HUES64 (cell line): ENCODE results near the gene SFMBT2.

Source experiments
- H3K27ac ChIP-seq: 2 replicates; pipeline ENCODE4 v1.7.0; 2013; ENCODE audit warnings: low read depth, low read length, inconsistent platforms
- H3K27me3 ChIP-seq: 2 replicates; pipeline ENCODE4 v1.6.1; 2013; ENCODE audit warnings: mild to moderate bottlenecking, low read length; ENCODE audit not compliant: insufficient read depth
- H3K36me3 ChIP-seq: 2 replicates; pipeline ENCODE4 v1.6.1; 2013; ENCODE audit warnings: mild to moderate bottlenecking, low read length; ENCODE audit not compliant: insufficient read depth
- H3K4me1 ChIP-seq: 2 replicates; pipeline ENCODE4 v1.6.1; 2013; ENCODE audit warnings: mild to moderate bottlenecking, low read length, moderate library complexity; ENCODE audit not compliant: insufficient read depth
- H3K4me3 ChIP-seq: 2 replicates; pipeline ENCODE4 v1.5.1; 2013; ENCODE audit warnings: mild to moderate bottlenecking, low read length, moderate library complexity
- H3K9ac ChIP-seq: 2 replicates; pipeline ENCODE4 v1.6.1; 2013; ENCODE audit warnings: mild to moderate bottlenecking, low read depth, low read length
- H3K9me3 ChIP-seq: 2 replicates; pipeline ENCODE4 v1.6.1; 2013; ENCODE audit warnings: low read depth, low read length; ENCODE audit not compliant: insufficient read depth
- WGBS: fragments of 150-250, 120-280 bp; methylation state at CpG from one replicate; pipeline ENCODE4 v1.1.7; 2013; ENCODE audit warnings: missing lambda C conversion rate; 5-methylcytosine and 5-hydroxymethylcytosine counted together

Gene SFMBT2

DNA sequence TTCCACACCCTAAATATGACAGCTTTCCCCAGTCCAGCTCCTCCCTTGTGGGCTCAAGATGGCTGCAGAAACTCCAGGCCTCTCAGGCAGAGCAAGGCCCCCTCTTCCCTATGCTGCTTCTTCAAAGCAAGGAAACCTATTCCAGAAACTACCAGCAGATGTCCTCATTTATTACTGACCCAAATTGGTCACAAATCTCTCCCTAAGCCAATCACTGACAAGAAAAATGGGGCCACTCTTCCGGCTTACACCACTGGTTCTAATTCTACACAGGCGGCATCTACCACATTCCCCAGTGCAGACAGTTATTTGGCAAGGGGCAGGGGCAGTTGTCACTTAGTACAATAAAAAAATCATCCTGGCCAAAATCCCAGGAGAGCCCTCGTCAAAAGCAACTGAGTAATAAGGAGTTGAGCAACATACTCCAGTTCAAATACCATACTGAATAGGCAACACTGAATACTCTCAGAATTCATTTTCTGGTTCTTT lies 150.4 kb downstream of the SFMBT2 start:
- no peaks in the 10 kb centered on the region for H3K9me3 ChIP-seq
- H3K4me3 ChIP-seq = no peak overlapping the region
- 74% methylated on average over 3 of the region's 3 CpGs for WGBS
- H3K36me3 ChIP-seq = no peaks in the 10 kb centered on the region
- H3K4me1 ChIP-seq = no peaks in the 10 kb centered on the region
- H3K27ac ChIP-seq = no peak overlapping the region
- no peak overlapping the region for H3K9ac ChIP-seq
- no peaks in the 10 kb centered on the region for H3K27me3 ChIP-seq

GRCh38 chr10:7258948-7259523 lies 151.8 kb downstream of the SFMBT2 start:
- H3K36me3 ChIP-seq = no peaks in the 10 kb centered on the region
- no peaks in the 10 kb centered on the region for H3K9me3 ChIP-seq
- 82% methylated on average over 7 of the region's 8 CpGs for WGBS
- H3K4me3 ChIP-seq = no peak overlapping the region
- no peak overlapping the region for H3K9ac ChIP-seq
- no peak overlapping the region for H3K27ac ChIP-seq
- no peaks in the 10 kb centered on the region for H3K4me1 ChIP-seq
- no peaks in the 10 kb centered on the region for H3K27me3 ChIP-seq

- Histone ChIP-seq H3K9me3 (no peaks in the 10 kb centered on the region), H3K4me3 (no peak overlapping the region), H3K27me3 (no peaks in the 10 kb centered on the region), H3K9ac (no peak overlapping the region), H3K27ac (no peak overlapping the region), H3K36me3 (no peaks in the 10 kb centered on the region), H3K4me1 (no peaks in the 10 kb centered on the region)
- 94% methylated on average over 2 of the region's 2 CpGs for WGBS
Measured at GRCh38 chr10:7255517-7255916, 155.3 kb downstream of the SFMBT2 start.

GRCh38 chr10:7251696-7252465 lies 159.0 kb downstream of the SFMBT2 start:
- Histone ChIP-seq H3K27ac (no peak overlapping the region), H3K36me3 (0 out of 2 replicates have a peak, but pooled peaks cover 5% of the 10 kb centered on the region), H3K27me3 (no peaks in the 10 kb centered on the region), H3K9me3 (no peaks in the 10 kb centered on the region), H3K9ac (no peak overlapping the region), H3K4me1 (no peaks in the 10 kb centered on the region), H3K4me3 (no peak overlapping the region)
- WGBS = 93% methylated on average over 11 of the region's 12 CpGs

DNA sequence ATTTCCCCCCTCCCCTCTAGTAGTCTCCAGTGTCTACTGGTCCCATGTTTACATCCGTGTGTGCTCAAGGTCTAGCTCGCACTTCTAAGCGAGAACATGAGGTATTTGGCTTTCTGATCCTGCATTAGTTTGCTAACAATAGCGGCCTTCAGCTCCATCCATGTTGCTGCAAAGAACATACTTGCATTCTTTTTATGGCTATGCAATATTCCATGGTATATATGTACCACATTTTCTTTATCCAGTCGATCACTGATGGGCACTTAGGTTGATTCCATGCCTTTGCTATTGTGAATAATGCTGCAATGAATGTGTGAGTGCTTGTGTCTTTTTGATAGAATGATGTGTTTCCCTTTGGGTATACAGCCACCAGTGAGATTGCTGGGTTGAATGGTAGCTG lies 160.6 kb downstream of the SFMBT2 start:
- WGBS = 93% methylated on average over 5 of the region's 5 CpGs
- H3K27ac ChIP-seq = no peak overlapping the region
- H3K9ac ChIP-seq = no peak overlapping the region

DNA sequence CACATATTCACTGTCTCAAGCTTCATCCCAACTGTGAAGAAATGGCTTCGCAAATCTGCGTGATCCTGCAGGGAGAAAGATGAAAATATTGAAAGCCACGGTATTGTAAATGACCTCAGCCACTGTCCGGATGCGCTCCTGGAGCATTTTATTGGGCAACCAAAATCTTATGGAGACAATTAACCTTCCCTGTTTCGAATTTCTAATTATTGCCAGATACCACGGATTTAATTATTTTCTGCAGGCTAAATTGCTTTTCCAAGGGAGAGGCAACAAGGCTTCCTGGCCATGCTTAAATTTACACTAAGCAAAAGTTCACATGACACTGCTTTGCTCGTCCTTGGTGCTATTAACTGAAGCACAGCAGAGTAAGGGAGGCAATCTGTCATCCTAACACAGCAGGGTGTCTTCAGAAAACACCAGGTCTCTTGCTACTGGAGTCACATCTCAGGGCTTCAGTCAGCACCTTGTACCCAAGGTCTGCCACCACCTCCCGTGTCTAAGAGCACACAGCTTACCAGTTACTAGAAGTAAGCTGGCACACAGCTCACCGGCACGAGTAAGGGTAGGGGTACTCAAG lies 162.2 kb downstream of the SFMBT2 start:
- Histone ChIP-seq H3K9ac (no peak overlapping the region), H3K36me3 (0 out of 2 replicates have a peak, but pooled peaks cover 5% of the 10 kb centered on the region), H3K4me1 (no peaks in the 10 kb centered on the region), H3K9me3 (no peaks in the 10 kb centered on the region), H3K4me3 (no peak overlapping the region), H3K27ac (no peak overlapping the region), H3K27me3 (no peaks in the 10 kb centered on the region)
- 90% methylated on average over 11 of the region's 11 CpGs for WGBS

More for the DNA sequence above, 160.6 kb downstream of the SFMBT2 start:
- Histone ChIP-seq H3K4me3 (no peak overlapping the region), H3K4me1 (no peaks in the 10 kb centered on the region), H3K27me3 (no peaks in the 10 kb centered on the region), H3K36me3 (0 out of 2 replicates have a peak, but pooled peaks cover 5% of the 10 kb centered on the region), H3K9me3 (no peaks in the 10 kb centered on the region)

DNA sequence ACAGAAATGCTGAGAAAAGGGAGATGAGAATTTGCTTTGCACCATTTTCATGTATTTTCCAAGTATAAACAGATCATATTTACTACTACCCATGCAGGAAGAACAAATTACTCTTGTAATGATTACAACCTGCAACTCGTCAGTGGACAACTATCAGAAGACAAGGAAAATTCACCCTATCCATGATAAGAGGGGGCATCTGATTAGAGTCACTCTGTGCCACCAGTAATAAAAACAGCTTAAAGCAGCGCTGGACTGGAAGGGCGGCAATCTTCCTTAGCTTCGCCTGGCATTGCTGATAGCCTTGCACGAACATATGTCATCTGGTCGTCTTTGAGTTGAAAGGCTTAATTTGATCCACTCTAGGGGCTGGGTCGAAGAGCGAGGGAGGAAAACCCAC lies 162.7 kb downstream of the SFMBT2 start:
- Histone ChIP-seq H3K27me3 (no peaks in the 10 kb centered on the region), H3K9me3 (no peaks in the 10 kb centered on the region), H3K9ac (no peak overlapping the region), H3K27ac (no peak overlapping the region), H3K4me1 (no peaks in the 10 kb centered on the region), H3K36me3 (0 out of 2 replicates have a peak, but pooled peaks cover 5% of the 10 kb centered on the region), H3K4me3 (no peak overlapping the region)
- WGBS = 96% methylated on average over 8 of the region's 8 CpGs

- H3K4me1 ChIP-seq = no peaks in the 10 kb centered on the region
- 0 out of 2 replicates have a peak, but pooled peaks cover 5% of the 10 kb centered on the region for H3K36me3 ChIP-seq
- H3K27ac ChIP-seq = no peak overlapping the region
- no peak overlapping the region for H3K9ac ChIP-seq
- H3K27me3 ChIP-seq = no peaks in the 10 kb centered on the region
- WGBS = 96% methylated on average over 4 of the region's 4 CpGs
- H3K9me3 ChIP-seq = no peaks in the 10 kb centered on the region
- H3K4me3 ChIP-seq = no peak overlapping the region
Measured at GRCh38 chr10:7245505-7245904, 165.3 kb downstream of the SFMBT2 start.

DNA sequence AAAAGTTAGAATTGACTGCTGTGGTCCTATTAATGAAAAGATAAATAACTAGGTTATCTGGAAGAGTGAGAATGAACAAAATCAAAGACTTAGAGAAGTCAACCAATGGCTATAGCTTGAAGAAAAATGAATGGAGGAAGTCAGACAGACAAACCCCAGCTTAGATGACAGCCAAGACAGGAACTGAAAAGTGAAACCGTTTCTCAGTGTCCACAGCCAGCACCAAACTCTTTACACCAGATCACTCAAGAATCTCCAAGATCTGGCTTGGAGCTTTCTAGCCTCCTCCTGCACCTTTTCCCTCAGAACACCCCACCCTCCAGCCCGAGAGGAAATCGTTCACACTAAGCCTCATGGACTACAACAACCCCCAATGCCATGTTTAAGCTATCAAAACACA lies 167.0 kb downstream of the SFMBT2 start:
- H3K4me1 ChIP-seq = no peaks in the 10 kb centered on the region
- H3K36me3 ChIP-seq = 0 out of 2 replicates have a peak, but pooled peaks cover 5% of the 10 kb centered on the region
- no peak overlapping the region for H3K27ac ChIP-seq
- 85% methylated on average over 3 of the region's 3 CpGs for WGBS
- no peaks in the 10 kb centered on the region for H3K9me3 ChIP-seq
- no peaks in the 10 kb centered on the region for H3K27me3 ChIP-seq
- no peak overlapping the region for H3K9ac ChIP-seq
- no peak overlapping the region for H3K4me3 ChIP-seq

- Histone ChIP-seq H3K36me3 (0 out of 2 replicates have a peak, but pooled peaks cover 5% of the 10 kb centered on the region), H3K9ac (no peak overlapping the region), H3K27me3 (no peaks in the 10 kb centered on the region), H3K27ac (no peak overlapping the region), H3K4me1 (no peaks in the 10 kb centered on the region), H3K4me3 (no peak overlapping the region), H3K9me3 (no peaks in the 10 kb centered on the region)
- WGBS = 91% methylated on average over 6 of the region's 6 CpGs
Measured at GRCh38 chr10:7243139-7243538, 167.7 kb downstream of the SFMBT2 start.

- Histone ChIP-seq H3K27me3 (no peaks in the 10 kb centered on the region), H3K27ac (no peak overlapping the region), H3K4me3 (no peak overlapping the region), H3K4me1 (no peaks in the 10 kb centered on the region), H3K36me3 (no peaks in the 10 kb centered on the region), H3K9me3 (no peaks in the 10 kb centered on the region), H3K9ac (no peak overlapping the region)
- 55% methylated on average over 2 of the region's 5 CpGs for WGBS
Measured at GRCh38 chr10:7239312-7239985, 171.4 kb downstream of the SFMBT2 start.
